Endothelial cell (in vitro differentiated cells): Measurements from ENCODE around the gene GATA1. TPM values are rescaled to one million over a fixed set of nuclear protein-coding genes. Genes with fewer than 3 reads are reported as not detected.

ENCODE experiments used
- DNase-seq: peaks from one replicate; pipeline ENCODE4 v3.0.0; 2021; ENCODE audit warnings: low spot score
- H3K27ac Mint-ChIP-seq: one replicate; pipeline ENCODE4 v1.8.0; 2021; ENCODE audit warnings: mixed read lengths, inconsistent platforms; ENCODE audit not compliant: unreplicated experiment
- H3K27me3 Mint-ChIP-seq: one replicate; pipeline ENCODE4 v1.8.0; 2021; ENCODE audit warnings: mild to moderate bottlenecking, moderate library complexity, mixed read lengths, inconsistent platforms; ENCODE audit not compliant: unreplicated experiment
- H3K36me3 Mint-ChIP-seq: one replicate; pipeline ENCODE4 v1.8.0; 2021; ENCODE audit warnings: mild to moderate bottlenecking, low read depth, mixed read lengths, inconsistent platforms; ENCODE audit not compliant: unreplicated experiment
- H3K4me1 Mint-ChIP-seq: one replicate; pipeline ENCODE4 v1.8.0; 2021; ENCODE audit warnings: mild to moderate bottlenecking, mixed read lengths, inconsistent platforms; ENCODE audit not compliant: unreplicated experiment
- H3K4me3 Mint-ChIP-seq: one replicate; pipeline ENCODE4 v1.8.0; 2021; ENCODE audit warnings: mild to moderate bottlenecking, mixed read lengths, inconsistent platforms; ENCODE audit not compliant: unreplicated experiment
- H3K9me3 Mint-ChIP-seq: one replicate; pipeline ENCODE4 v1.8.0; 2021; ENCODE audit warnings: mixed read lengths, inconsistent platforms; ENCODE audit not compliant: unreplicated experiment
- total RNA-seq: library from RNA; stranded (reverse); fragmentation: NEBNext Ultra II Directional; extraction: Animal tissue kit (Norgen Biotek cat#: 25700); gene quantifications from one replicate; pipeline ENCODE4 v1.2.1, GENCODE V29; 2021; ENCODE audit not compliant: unreplicated experiment
- TF ChIP-seq, protein P1 (sequence below): fragments of 200-600 bp; sonication (generic); IDR thresholded peaks from one replicate; pipeline ENCODE4 v1.5.0; 2021; ENCODE audit warnings: antibody characterized with exemption; ENCODE audit not compliant: unreplicated experiment

Gene GATA1
- total RNA-seq, 1 donor from 2014 or later = not detected

DNA sequence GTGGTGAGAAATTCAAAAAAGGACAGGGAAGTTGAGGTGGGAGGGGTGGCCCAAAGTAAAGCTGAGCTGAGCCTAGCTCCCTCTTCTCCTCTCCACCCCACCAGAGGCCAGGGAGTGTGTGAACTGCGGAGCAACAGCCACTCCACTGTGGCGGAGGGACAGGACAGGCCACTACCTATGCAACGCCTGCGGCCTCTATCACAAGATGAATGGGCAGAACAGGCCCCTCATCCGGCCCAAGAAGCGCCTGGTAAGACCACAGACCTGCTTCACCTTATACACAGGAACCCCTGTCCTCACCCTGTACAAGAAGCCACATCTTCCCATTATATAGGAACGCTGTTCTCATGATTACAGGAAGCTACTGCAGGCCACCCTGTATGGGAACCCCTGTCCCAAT, 5.8 kb downstream of the GATA1 start:
- no peak overlapping the region for H3K27ac Mint-ChIP-seq
- H3K4me1 Mint-ChIP-seq = peaks cover 6% of the 10 kb centered on the region
- no peak overlapping the region for H3K4me3 Mint-ChIP-seq
- no peaks in the 10 kb centered on the region for H3K36me3 Mint-ChIP-seq
- TF ChIP-seq, protein P1, sequence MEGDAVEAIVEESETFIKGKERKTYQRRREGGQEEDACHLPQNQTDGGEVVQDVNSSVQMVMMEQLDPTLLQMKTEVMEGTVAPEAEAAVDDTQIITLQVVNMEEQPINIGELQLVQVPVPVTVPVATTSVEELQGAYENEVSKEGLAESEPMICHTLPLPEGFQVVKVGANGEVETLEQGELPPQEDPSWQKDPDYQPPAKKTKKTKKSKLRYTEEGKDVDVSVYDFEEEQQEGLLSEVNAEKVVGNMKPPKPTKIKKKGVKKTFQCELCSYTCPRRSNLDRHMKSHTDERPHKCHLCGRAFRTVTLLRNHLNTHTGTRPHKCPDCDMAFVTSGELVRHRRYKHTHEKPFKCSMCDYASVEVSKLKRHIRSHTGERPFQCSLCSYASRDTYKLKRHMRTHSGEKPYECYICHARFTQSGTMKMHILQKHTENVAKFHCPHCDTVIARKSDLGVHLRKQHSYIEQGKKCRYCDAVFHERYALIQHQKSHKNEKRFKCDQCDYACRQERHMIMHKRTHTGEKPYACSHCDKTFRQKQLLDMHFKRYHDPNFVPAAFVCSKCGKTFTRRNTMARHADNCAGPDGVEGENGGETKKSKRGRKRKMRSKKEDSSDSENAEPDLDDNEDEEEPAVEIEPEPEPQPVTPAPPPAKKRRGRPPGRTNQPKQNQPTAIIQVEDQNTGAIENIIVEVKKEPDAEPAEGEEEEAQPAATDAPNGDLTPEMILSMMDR = no peak
- DNase-seq = no peak
- peaks cover 2% of the 10 kb centered on the region for H3K27me3 Mint-ChIP-seq
- no peaks in the 10 kb centered on the region for H3K9me3 Mint-ChIP-seq

- no peaks in the 10 kb centered on the region for H3K9me3 Mint-ChIP-seq
- peaks cover 6% of the 10 kb centered on the region for H3K4me1 Mint-ChIP-seq
- no peak for DNase-seq
- H3K4me3 Mint-ChIP-seq = no peak overlapping the region
- TF ChIP-seq, protein P1 = no peak
- H3K27ac Mint-ChIP-seq = no peak overlapping the region
- peaks cover 2% of the 10 kb centered on the region for H3K27me3 Mint-ChIP-seq
- H3K36me3 Mint-ChIP-seq = no peaks in the 10 kb centered on the region
Observed at GRCh38 chrX:48793935-48794334, 7.5 kb downstream of the GATA1 start.

GRCh38 chrX:48794340-48794910, 8.0 kb downstream of the GATA1 start:
- Mint-ChIP-seq H3K4me3 (peak overlapping the region; percentile 47), H3K27me3 (peaks cover 2% of the 10 kb centered on the region), H3K9me3 (no peaks in the 10 kb centered on the region), H3K4me1 (peaks cover 6% of the 10 kb centered on the region), H3K36me3 (no peaks in the 10 kb centered on the region), H3K27ac (peak overlapping the region; percentile 36)
- DNase-seq = no peak
- TF ChIP-seq, protein P1 = no peak

GRCh38 chrX:48794911-48795515, 8.6 kb downstream of the GATA1 start:
- H3K36me3 Mint-ChIP-seq = no peaks in the 10 kb centered on the region
- H3K9me3 Mint-ChIP-seq = no peaks in the 10 kb centered on the region
- TF ChIP-seq, protein P1 = no peak
- no peak for DNase-seq
- no peak overlapping the region for H3K4me3 Mint-ChIP-seq
- H3K27me3 Mint-ChIP-seq = peaks cover 2% of the 10 kb centered on the region
- H3K4me1 Mint-ChIP-seq = peaks cover 6% of the 10 kb centered on the region
- peak overlapping the region; percentile 36 for H3K27ac Mint-ChIP-seq

- TF ChIP-seq, protein P1 = no peak
- peaks cover 4% of the 10 kb centered on the region for H3K36me3 Mint-ChIP-seq
- peaks cover 11% of the 10 kb centered on the region for H3K4me1 Mint-ChIP-seq
- H3K27ac Mint-ChIP-seq = no peak overlapping the region
- peaks cover 7% of the 10 kb centered on the region for H3K27me3 Mint-ChIP-seq
- no peaks in the 10 kb centered on the region for H3K9me3 Mint-ChIP-seq
- no peak overlapping the region for H3K4me3 Mint-ChIP-seq
- no peak for DNase-seq
Observed at GRCh38 chrX:48798318-48798717, 11.9 kb downstream of the GATA1 start.
